ENCODE data around the gene RPS19.

DNA sequence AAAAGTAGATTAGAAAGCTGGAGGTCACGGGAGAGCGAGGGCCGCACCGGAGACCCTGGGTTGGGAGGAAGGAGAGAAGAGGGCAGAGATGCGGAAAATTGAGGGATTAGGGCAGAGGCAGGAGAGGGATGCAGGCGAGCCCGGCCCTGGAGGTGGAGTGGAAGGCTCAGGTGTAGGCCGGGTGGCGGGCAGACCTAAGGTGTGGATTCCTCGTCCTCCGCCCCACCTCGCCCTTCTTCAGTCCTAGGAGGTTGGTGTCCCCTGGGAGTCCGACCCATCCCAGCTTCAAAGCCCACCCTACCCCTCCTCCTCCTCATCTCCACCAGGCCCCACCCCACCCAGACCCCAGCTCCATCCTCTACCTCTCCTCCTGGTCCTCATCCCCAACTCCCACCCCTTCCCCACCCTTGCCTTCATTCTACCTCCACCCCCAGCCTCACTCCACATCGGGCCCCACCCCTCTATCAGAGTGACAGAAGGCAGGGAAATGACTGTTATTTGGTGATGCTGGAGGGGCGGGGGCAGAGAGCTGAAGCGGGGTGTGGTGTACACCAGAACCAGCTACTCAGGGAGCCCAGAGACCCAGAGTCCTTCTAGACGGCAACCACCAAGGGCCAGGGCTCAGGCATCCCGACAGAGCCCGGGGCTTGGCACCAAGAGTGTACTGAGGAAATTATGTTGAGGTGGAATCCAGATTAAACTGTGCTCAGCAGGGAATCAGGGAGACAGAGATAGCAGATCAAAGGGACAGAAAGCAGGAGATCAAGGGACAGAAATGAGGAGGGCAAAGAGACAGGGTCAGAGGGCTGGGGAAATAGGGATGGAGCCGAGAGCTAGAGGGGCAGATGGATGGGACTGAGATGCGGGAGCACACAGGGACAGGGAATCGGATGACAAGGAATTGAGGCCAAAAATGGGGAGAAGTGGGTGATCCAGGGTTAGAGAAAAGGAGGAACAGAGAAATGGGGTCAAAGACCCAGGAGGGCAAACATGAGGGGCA, 61.8 kb downstream of the RPS19 start:
- TF ChIP-seq, protein P1, sequence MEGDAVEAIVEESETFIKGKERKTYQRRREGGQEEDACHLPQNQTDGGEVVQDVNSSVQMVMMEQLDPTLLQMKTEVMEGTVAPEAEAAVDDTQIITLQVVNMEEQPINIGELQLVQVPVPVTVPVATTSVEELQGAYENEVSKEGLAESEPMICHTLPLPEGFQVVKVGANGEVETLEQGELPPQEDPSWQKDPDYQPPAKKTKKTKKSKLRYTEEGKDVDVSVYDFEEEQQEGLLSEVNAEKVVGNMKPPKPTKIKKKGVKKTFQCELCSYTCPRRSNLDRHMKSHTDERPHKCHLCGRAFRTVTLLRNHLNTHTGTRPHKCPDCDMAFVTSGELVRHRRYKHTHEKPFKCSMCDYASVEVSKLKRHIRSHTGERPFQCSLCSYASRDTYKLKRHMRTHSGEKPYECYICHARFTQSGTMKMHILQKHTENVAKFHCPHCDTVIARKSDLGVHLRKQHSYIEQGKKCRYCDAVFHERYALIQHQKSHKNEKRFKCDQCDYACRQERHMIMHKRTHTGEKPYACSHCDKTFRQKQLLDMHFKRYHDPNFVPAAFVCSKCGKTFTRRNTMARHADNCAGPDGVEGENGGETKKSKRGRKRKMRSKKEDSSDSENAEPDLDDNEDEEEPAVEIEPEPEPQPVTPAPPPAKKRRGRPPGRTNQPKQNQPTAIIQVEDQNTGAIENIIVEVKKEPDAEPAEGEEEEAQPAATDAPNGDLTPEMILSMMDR (conservative IDR thresholded peaks at IDR 0.05): no peak
- TF ChIP-seq ZFX (IDR thresholded peaks at IDR 0.05): no peak

All from C4-2B (cell line).